Stimulated activated CD4-positive, alpha-beta T cell treated with anti-CD3 and anti-CD28 coated beads, Interleukin-1b, Interleukin-23, amount 100 ng/mL, for 4 hours (primary cell): ENCODE results near the gene AGBL1.
"Not testable (repeated sequence)": the region's sequence is repeated elsewhere in the genome, so short reads cannot be mapped to it uniquely, and the experiment has no call there.

Experiments used
- DNase-seq, 2 donors: peaks; one replicate each; pipeline ENCODE4 v3.0.0-alpha.2; 2020; ENCODE audit warnings: low read depth in 2 of 2

Gene AGBL1

GRCh38 chr15:86082619-86083380, 3.1 kb downstream of the AGBL1 start:
- no peak for DNase-seq

GRCh38 chr15:86087808-86088207, 8.1 kb downstream of the AGBL1 start:
- DNase-seq = no peak

GRCh38 chr15:86089422-86089821, 9.8 kb downstream of the AGBL1 start:
- no peak for DNase-seq

- no peak for DNase-seq
Measured at GRCh38 chr15:86101818-86102217, 22.1 kb downstream of the AGBL1 start.

DNA sequence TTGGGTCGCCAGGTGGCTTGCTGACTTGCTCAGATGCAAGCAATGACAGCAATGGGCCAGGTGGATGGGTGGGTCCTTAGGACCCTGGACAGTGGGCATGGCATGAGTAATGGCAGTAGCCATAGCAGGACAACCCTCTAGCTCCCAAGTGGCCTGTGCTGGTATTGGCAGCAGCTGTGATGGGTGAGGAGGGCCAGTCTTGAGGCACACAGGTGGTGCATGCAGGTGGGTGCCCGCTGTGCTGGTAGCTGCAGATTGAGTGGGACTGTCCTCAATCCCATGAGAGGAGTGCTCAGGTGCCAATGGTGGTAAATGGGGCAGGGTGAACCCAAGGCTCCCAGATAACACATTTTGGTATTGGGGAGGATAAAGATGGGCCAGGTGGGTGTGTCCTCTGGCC, 24.2 kb downstream of the AGBL1 start:
- no peak for DNase-seq

GRCh38 chr15:86106306-86106705, 26.6 kb downstream of the AGBL1 start:
- DNase-seq = no peak

DNA sequence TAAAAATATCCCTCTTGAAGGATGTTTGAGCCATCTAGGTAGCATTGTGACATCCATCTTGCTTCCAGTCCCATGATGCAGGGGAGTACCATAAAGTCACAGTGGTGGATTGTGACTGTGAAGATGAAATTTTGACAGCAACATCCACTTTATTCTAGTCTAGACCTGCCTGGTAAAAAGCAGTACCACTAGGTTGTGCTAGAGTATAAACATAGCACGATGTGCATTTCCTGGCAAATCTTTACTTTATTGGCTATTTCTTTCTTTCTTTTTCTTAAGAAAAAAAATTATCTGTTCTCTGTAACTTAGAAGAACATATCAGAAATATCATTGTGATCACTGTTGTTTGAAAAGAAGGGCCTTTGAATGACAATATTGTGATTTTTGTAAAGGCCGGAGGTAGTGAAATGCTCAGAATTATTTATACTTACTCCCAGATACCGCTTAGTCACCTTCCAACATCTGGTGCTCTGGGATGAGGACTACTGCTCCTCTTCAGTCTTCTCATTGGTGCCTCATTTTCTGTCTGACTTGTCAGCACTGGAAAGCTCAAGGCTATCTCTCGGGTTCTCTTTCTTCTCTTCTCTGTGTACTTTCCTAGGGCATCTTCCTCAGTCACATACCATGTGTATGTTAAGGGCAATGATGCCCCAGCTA, 35.6 kb downstream of the AGBL1 start:
- no peak for DNase-seq

DNA sequence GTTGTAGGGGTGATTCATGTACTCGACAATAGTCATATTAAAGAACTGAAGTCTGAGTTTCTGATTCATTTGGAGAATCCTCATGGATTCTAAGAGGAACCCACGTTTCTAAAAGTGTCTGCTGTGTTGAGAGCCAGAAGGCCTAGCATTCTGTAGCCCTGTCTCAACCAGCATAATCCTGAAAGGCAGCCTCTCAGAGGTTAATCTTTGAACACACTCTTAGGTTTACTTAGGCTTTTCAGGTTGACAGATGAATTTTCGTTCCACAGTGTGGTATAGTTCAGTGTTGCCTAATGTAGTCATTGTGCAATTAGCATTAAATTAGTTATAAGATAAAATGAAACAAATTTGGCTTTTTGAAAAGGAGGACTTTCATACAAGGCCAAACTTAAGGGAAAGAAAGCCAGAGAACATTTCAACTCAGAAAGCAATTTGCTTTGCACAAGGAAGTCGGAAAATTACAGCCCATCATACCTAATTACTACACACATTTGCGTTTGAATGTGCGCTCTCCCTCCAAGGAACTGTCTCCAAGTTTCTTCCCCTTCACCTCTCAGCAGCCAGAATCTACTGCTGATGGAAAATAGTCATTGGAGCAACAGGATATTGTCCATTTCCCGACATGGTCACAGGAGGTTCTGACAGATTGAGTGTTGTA, 42.0 kb downstream of the AGBL1 start:
- DNase-seq = no peak

DNA sequence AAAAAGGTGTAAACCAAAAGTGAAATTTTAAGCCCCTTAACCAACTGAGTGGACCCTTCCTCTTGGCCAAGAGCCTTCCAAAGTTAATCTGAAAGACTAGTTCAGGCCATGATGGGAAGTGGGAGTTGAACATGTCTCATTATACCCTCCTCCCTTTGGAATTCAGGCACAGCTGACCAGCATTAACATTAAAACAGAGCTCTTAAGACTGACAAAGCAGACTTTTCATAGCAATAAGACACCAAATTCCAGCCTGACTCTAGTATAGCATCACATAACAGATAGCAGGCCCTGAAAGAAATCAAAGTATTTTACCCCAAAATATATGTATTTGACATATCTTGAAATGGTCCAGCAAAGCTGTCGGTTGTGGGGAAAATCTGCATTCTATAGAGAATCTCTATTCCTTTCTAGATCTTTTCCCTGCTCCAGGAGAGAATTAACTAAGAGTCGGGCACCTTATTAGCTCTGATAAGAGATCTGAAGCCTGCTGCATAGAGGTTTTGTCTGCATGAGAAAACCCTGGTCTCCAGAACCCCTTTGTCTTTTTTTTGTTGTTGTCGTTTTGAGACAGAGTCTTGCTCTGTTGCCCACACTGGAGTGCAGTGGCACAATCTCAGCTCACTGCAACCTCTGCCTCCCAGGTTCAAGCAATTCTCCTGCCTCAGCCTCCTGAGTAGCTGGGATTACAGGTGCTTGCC, 43.2 kb downstream of the AGBL1 start:
- DNase-seq = not testable (repeated sequence)

GRCh38 chr15:86125775-86126174, 46.1 kb downstream of the AGBL1 start:
- no peak for DNase-seq

GRCh38 chr15:86127547-86127946, 47.9 kb downstream of the AGBL1 start:
- DNase-seq = no peak

- DNase-seq = no peak
Measured at GRCh38 chr15:86135041-86135440, 55.4 kb downstream of the AGBL1 start.

DNA sequence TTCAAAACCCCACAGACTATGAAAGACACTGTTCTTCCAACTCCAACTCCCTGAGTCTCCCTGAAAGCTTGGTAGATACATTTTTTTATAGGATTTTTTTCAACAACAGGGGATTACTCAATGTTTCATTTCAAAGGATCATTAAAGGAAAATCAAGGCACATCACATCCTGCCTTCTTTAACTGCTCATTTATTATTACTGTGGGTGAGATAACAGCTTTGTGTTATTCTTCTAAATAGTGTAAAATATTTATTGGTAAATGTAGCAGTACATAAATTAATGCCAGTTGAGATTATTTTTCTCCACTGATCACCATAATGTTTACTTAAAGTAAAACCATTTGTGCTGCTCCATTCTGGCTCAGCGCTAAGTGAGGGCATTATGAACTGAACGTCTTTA, 57.2 kb downstream of the AGBL1 start:
- no peak for DNase-seq

- no peak for DNase-seq
Measured at GRCh38 chr15:86138798-86139197, 59.1 kb downstream of the AGBL1 start.

DNA sequence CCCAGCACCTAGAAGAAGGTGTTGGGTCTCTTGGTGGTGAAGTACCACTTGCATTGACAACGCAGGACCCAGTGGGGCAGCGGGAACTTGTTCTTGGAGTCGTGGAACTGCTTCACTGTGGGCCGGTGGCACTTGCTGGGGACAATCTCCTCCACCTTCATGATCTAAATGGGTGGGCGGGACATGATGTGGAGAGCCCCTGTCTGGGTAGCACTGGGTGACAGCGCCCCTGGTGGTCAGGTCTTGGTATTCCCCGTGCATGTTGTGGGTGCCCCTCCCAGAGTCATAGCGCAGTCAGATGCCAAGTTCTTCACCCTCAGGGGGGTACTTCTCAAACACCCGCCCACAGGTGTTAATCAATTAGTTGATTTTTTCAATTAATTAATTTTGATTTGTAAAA, 60.2 kb downstream of the AGBL1 start:
- peak in 1 of 2 donors; percentile 8 for DNase-seq

- DNase-seq = no peak
Measured at GRCh38 chr15:86154705-86155104, 75.0 kb downstream of the AGBL1 start.

DNA sequence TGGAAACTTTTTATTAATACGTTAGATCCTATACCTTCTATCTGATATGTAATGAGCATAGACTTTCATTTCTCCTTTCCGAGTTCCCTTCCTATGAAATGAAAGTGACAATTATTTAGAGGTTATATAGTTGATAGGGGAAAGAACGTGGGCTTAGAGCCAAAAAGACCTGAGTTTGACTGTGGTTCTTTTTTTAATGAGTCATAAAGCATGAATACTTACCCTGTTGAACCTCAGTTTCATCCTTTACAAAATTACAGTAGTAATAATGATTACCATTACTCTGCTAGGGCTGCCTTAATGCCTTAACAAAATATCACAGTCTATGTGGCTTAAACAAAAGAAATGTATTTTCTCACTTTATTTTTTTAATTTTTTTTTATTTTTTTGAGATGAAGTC, 75.9 kb downstream of the AGBL1 start:
- DNase-seq = no peak

DNA sequence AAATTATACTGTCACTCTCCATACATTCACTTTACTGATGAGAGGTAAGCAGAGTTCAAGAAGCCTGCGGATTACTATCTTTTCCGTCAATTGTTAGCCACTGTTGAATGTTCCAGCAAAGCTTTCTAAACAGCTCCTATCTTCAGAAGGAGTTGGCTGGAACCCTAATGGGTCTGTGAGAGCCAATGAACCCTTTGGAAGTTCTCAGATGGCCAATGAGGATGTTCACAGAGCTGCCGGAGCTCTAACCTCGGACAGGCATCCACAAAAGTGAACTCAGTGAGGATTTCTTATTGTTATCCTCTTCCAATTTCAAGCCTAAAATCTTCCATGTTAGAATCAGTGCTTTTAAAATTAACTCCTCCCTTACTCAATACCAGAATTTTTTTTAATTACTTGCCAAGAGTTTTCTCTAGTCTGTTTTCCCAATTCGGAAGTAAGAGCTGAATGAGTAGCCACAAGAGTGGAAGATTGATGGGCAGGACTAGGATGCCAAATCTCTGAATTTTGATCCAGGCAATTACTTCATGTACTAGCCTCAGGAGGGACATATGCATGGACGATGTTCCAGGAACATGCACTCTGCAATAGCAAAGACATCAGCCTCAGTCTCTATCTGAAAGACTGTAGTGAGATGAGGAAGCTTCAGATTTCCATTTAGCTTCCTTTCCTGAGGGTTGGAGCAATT, 78.1 kb downstream of the AGBL1 start:
- DNase-seq = no peak

DNA sequence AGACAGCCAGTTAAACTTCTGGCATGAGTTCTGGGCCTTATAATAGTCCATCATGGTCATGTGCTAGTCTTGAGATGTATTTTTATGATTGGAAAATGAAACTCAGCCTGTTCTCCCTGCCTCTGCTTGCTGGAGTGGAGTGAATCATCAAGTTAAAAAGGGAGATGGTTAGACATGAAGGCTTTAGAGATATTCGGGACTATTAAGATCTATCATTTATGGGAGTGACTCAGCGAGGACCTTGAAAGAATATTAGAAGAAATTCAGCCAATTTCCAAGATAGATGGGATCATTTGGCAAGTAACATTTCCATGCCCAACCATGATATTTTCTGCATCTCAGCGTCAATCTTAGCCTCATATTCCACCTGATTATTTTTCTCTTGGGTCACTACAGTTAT, 79.8 kb downstream of the AGBL1 start:
- DNase-seq = no peak

DNA sequence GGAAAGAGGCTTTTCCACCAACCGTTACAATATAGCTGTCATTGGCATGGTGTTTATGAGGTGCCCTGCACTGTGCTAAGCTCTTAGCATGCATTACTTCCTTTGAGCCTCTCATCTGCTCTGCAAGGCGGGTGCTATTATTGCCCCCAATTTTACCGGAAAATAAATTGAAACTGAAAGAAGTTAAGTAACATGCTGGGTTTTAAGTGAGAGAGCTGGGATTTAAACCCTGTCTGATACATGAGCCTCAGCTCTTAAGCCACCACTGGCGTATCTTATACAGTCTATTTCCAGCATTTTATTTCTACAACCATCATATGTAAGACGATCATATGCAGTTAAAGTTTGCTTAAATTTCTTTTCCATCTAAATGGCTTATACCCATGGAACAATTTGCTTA, 81.6 kb downstream of the AGBL1 start:
- no peak for DNase-seq

DNA sequence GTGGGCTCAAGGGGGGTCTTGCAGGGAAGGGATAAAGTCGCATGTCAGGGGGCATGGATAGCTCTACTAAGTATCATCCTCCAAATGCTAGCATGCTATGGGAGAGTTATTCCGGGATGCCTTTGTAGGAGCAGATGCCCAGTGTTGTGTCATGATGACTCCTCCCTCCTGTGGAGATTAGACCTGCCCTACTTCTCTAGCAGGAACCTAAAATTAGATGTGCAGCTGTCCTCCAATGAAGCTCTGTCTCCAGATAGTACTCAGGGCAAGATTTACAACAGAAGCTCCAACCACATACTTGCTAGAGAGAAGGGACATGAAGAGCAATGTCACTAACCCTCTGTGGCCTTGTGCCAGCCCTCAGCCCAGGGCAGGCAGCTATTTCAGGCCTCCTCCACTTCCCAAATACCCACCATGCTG, 82.5 kb downstream of the AGBL1 start:
- no peak for DNase-seq

GRCh38 chr15:86162641-86163040, 83.0 kb downstream of the AGBL1 start:
- no peak for DNase-seq
